HG03354 (cell line): ENCODE results near the gene FGF19.
A peak's percentile ranks its signal among the peaks of the same experiment; 100 is the strongest.

ENCODE experiments used
- ATAC-seq: cut with Tn5 transposase; IDR thresholded peaks from one replicate; pipeline ENCODE4 v1.9.1; 2021; ENCODE audit warnings: mild to moderate bottlenecking; ENCODE audit not compliant: unreplicated experiment, poor library complexity, severe bottlenecking

The FGF19 gene

GRCh38 chr11:69674886-69675714 lies 28.7 kb downstream of the FGF19 start, which contains the start of gene LTO1:
LTO1 (minus strand) TSS chr11:69675353; CDS start chr11:69675239, 114 bp downstream.
- peak; percentile 87 for ATAC-seq

GRCh38 chr11:69674267-69674885 lies 29.4 kb downstream of the FGF19 start:
- ATAC-seq, result no peak

- ATAC-seq, result no peak
These were observed 31.9 kb downstream of the FGF19 start for GRCh38 chr11:69671734-69672465.

- ATAC-seq, result no peak
These were observed 33.5 kb downstream of the FGF19 start for GRCh38 chr11:69670158-69670845.

- no peak for ATAC-seq
These were observed 34.3 kb downstream of the FGF19 start for GRCh38 chr11:69669486-69669885.

DNA sequence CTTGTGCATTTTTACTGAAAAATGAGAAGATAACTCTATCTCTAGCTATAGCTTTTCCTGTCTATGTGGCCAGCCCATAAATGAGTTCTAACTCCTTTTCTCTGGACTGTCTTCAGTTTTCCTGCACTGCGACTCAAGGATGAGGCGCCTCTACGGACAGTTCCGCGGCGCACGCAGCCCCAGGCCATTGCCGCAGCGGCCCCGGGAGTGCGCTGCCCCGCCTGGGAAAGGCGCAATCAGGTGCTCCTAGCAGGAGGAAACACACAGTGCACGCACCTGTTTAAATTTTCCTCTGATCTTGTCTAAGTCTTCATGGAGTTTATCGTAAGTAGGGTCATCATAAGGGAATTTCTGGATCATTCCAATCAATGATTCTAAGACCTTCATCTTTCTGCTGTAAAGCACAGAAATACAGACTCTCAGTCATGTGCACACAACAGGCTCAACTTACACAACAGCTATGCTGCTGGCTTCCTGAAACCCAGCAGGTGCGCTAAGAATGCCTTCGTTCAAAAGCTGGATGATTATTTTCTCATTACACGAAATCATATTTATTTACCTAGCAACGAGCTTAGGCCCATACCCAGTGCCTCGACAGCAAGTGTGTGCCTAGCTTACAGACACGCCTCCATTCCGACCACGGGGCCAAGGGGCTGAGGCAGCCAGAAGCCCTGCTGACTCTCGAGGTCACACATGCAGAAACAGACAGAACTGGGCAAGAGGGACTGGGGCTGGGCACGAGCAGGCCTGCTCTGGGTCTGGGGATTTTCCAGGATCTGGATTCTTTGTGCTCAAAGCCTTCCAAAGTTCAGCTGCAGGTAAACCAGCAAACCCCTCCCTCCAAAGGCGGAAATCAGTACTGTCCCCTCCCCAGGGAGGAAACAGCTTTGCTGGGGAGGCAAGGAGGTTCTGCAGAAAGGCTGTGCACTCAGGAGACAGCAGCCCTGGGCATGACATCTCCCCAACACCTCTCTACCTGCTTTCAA lies 35.9 kb downstream of the FGF19 start:
- ATAC-seq, result no peak

- ATAC-seq, result no peak
These were observed 36.9 kb downstream of the FGF19 start for GRCh38 chr11:69666752-69667536.

- ATAC-seq, result no peak
These were observed 37.6 kb downstream of the FGF19 start for GRCh38 chr11:69666261-69666660.

DNA sequence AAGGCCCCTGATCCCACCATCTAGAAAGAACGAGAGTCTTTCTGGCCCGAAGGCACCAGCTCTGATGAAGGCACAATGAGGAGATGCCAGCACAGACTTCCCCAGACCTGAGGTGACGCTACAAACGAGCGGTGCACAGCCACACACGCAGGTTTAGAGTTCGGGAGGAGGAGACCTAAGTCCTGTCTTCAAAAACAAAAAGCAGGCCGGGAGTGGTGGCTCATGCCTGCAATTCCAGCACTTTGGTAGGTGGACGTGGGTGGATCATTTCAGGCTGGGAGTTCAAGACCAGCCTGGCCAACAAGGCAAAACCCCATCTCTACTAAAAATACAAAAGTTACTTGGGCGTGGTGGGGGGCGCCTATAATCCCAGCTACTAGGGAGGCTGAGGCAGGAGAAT lies 38.2 kb downstream of the FGF19 start:
- no peak for ATAC-seq

DNA sequence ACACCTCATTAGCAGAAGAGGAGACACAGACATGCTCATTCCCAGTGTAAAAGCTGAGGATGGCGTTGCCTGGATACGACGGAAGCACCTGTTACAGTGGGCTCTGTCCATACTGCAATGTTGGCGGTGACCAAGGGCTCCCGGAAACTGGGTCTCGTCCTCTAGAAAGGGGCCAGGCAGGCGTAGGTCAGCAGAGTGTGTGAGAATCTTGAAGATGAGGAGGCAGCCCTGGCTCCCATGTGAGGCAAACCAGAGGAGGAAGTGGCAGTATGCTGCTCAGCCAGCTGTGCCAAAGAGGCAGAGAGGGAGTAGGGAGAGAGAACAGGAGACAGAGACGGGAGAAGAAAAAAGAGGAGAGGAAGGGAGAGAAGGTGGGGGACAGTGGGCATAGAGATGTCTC lies 38.9 kb downstream of the FGF19 start:
- ATAC-seq, result no peak

DNA sequence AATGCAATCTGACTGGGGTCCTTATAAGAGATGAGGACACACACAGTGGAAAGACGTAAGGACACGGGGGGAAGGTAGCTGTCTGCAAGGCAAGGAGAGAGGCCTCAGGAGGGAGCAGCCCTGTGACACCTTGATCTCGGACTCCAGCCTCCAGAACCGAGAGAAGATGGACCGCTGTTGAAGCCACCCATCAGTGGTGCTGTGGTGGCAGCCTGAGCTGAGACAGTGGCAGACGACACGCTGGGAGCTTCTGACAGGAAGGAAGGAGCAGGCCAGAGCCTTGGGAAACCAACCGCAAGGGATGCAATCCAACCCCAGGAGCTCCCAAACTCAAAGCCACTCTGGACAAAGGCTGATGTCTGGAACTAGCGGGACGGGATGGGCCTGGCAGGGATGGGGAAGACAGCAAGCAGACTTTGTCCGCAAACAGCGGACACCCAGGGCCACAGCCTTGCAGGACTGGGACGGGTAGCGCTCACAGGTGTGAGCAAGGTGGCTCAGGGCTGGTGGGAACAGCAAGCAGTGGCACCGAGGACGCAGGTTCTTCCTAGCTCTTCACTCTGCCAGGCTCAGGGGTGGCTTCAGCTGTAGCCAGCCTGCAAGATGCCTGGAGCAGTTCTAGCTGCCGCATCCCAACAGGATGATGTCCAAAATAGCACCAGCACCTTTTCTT lies 39.6 kb downstream of the FGF19 start:
- ATAC-seq, result no peak

- no peak for ATAC-seq
These were observed 40.5 kb downstream of the FGF19 start for GRCh38 chr11:69663326-69663725.

DNA sequence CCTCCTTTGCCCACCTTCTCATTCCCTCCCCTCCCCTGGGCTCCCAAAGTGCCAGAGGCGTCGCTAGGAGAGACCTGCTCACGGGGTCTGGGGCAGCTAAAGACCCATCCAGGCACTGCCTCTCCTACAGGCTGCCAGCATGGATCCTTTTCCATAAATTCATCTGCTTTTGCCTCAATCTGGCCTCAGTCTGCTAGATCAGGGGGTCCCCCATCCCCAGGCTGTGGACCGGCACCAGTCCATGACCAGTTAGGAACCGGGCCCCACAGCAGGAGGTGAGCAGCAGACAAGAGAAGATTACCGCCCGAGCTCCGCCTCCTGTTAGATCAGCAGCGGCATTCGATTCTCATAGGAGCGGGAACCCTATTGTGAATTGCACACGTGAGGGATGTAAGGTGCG lies 41.0 kb downstream of the FGF19 start:
- ATAC-seq, result no peak

- no peak for ATAC-seq
These were observed 41.7 kb downstream of the FGF19 start for GRCh38 chr11:69662021-69662698.

- no peak for ATAC-seq
These were observed 42.5 kb downstream of the FGF19 start for GRCh38 chr11:69661413-69661715.

DNA sequence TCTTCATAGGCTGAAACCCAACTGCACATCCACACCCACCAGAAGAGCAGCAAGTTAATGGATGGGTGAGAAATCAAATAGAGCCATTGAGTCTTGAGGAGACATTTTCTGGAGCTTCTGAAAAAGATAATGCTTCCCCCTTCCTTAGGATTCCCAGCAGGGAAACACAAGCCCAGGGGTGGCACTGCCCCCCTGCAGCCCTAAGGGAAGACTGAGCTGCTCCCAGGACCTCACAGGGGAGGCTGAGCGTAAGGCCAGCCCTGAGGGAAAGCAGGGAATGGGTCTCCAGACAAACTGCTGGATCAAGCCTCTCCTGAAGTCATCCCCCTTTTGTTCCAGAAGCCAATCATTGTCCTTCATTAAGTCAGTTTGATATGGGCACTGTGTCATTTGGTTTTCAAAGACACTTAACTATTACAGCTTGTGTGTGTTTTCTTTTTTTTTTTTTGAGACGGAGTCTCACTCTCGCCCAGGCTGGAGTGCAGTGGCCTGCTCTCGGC lies 43.8 kb downstream of the FGF19 start:
- ATAC-seq, result no peak

DNA sequence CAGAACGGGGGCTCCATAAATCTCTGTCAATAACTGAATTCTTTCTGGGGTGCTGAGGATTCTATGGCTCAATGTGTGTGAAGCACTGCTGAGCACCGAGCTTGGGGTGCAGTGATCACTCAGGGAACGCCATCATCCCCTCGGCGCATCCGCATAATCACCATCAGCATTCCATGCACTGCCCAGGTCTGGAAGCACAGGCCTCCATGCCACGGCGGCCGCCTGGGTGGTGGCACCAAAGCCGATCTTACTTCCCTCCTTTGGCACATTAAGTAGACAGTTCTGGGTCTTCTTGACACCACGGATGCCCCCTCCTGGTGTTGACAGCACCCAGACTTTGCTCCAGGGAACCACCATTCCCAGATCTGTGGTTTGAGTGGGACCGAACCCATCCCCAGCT lies 44.2 kb downstream of the FGF19 start:
- no peak for ATAC-seq
